ENCODE measurements around the gene PIP5K1B.

The PIP5K1B gene

DNA sequence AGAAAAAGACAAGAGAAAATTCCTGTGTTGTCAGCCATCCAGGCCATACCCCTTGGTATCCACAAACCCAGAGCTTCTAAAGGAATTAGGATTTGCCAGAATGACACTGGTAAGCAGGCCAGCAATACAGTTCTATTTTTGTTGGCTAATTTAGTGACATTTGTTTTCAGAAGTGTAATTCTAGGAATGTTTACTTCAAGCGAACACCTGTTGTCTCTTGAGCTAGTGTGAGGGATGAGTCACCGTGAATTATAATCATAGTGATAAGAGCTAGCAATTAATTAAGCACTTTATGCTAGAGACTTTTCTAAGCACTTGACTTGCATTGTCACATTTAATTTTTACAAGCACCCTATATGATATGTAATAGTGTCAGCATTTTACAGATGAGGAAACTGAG is 209.7 kb downstream of the PIP5K1B start:
- no peak for DNase-seq (ENCODE audit: low spot score)

DNA sequence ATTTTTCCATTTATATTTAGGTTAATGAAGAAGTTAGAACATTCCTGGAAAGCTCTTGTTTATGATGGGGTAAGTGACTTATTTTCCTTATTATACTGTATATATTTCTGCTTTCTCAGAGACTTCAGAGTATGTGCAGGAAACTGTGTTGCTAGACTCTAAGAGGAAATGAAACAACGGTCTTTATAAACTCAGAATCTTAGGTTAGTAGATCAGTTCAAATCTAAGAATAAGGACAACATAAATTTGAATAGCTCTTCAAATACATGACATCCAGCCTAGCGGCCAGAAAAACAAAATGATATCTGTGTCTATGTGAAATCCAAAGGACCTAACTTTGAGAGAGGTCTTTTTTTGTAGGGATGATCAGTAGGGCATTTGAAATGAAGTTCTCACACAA is 214.6 kb downstream of the PIP5K1B start:
- DNase-seq (ENCODE audit: low spot score): no peak

DNA sequence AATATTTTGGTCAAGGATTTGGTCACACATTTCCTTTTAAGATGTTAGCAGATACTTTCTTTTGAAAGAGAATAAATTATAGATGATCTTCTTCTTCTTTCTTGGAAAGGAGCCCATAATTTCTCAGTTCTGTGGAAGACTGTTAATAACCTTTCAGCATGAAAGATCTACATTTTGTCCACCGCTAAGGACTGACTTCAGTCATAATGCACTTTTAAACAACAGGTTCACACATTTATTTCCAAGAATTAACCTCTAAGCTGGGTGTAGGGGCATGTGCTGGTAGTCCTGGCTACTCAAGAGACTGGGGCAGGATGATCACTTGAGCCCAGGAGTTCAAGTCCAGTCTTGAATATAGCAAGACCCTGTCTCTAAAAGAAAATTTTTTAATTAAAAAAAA is 215.9 kb downstream of the PIP5K1B start:
- DNase-seq (ENCODE audit: low spot score): no peak

DNA sequence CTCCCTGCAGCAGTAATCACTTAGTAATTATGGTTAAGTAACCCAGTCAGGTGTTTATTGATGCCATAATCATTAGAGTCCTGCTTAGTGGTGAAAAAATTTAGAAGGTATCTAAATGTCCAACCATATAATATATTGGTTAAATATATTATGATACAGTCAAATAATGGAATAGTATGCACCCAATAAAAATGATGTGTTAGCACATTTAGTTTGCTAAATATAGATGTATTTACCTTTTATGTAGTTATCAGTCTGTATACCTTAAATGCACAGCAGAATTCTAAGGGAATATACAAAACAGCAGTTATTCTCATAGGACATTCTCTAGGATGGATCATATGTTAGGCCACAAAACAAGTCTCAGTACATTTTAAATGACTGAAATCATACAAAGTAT is 218.4 kb downstream of the PIP5K1B start:
- no peak for DNase-seq (ENCODE audit: low spot score)

DNA sequence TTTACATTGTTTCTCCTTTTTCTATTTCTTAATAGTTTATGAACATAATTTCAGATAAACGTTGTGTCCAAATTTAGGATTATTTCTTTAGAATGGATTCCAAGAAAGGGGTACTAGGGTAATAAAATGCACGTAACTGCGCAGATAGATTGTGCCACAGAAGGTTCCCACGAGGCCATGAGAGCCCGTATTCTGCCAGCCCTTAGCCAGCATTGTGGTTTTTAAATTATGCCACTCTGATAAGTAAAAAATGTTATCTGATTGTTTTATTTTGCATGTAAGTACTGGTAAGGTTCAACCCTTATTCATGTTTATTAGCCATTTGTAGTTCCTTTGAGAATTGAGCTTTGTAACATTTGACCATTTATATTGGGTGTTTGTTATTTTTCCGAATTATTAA is 220.1 kb downstream of the PIP5K1B start:
- no peak for DNase-seq (ENCODE audit: low spot score)

DNA sequence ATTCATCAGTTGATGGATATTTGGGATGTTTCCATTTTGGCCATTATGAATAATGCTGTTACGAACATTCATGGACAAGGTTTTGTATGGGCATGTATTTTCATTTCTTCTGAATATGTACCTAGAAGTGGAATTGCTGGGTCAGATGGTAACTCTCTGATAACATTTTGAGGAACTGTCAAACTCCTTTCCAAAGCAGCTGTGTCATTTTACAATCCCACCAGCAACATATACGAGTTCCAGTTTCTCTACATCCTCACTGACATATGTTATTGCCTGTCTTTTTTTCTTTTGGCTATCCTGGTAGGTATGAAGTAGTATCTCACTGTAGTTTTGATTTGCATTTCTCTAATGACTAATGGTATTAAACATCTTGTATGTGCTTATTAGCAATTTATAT is 222.1 kb downstream of the PIP5K1B start:
- DNase-seq (ENCODE audit: low spot score): no peak

DNA sequence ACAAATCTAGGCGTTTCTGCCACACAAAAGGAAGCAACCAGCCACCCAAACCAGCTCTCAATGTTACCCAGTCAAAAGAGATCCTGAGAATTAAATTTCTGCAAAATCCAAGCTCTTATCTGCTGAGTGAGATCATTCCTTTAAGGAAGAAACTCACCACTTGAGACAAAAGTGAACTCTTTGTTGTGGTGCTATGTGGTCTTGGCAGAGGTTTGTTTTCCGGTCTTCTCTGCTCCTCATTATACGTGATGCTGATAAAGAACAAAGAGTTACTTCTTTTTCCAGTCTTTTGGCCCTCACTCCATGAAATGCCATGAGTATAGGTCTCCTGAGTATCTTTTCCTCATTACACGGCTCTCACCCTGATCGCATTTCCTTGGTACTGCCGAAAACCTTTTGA is 226.8 kb downstream of the PIP5K1B start:
- no peak for DNase-seq (ENCODE audit: low spot score)

DNA sequence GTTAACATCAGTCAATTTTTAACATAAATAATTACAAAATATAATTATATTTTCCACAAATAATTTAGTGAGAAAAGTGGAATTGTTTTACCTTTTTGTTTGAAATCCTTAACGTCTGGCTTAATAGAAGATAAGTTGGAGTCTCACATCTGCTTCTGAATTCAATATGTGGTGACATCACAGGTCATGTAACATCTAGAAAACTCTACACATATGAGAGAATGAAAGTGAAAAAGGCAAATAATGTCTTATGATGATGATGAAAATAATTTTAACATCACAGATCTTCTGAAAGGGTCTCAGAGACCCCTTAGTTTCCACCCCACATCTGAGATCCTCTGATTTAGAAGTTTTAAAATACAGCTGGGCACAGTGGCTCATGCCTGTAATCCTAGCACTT is 227.4 kb downstream of the PIP5K1B start:
- no peak for DNase-seq (ENCODE audit: low spot score)

DNA sequence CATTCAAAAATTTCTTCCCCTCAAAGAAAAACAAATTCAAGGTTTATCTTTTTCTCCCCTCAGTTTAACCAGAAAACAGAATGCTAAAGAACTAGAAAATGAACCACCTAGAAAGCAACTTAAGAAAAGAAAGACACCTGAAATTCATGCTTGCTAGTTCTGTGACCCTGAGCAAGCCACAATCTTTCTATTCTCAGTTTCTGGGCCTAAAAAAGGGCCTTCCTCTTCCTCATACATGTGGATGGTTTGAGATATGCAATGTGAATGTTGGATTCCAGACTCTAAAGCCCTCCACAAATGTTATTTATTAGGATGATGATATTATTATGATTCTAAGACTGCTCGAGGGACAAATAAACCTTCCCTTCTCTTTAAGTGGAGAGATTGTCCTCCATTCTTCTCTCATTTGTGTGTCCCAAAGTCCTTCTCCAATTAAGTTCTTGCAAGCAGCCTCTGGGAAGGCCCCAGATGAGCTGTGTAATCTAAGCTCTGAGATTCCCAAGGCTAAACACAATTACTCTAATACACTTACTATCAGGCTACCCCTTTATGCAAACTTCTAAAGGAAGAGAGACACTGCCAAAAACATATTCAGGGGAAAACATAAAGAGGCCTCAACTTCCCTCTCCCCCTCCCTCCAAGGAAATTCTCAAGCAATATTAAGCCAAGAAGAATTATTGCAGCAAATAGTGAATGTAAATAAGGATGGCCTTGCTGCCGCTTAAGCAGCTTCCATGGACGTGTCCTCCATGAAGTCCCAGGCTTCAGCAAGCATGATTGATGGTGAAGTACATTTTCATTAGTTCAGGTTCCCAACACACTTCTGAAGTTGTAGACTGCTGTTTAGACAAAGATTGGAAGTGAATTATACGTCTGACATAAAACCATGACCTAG is 228.6 kb downstream of the PIP5K1B start:
- no peak for DNase-seq (ENCODE audit: low spot score)

DNA sequence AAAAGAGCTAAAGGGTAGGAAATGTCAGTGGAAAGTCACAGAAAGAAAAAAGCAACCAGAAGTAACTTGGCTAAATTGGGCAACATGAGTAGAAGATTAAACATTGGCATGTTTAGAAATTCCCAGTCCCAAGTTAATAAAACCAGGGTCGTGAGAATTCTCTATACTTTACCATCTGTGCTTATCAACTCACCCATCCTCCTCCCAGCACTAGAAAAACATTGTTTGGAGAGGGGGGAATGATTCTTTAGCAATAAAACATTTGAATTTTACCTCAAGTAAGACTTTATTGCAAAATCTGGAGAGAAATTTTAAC is 229.2 kb downstream of the PIP5K1B start:
- no peak for DNase-seq (ENCODE audit: low spot score)

DNA sequence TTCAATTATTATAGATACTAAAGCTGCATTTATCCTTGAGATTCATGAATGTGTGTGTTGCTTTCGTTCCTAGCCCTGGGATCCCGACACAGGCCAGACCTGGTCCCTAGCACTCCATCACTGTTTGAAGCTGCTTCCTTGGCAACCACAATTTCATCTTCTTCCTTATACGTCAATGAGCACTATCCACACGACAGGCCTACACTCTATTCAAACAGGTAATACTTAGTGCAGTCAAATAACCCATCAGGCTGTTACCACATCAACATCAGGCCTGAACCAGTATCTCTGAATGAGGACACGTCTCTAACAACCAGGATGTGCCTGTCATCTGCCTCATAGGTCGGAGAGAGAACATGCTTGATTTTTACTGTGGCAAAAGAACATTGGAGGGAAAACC is 235.5 kb downstream of the PIP5K1B start:
- no peak for DNase-seq (ENCODE audit: low spot score)

DNA sequence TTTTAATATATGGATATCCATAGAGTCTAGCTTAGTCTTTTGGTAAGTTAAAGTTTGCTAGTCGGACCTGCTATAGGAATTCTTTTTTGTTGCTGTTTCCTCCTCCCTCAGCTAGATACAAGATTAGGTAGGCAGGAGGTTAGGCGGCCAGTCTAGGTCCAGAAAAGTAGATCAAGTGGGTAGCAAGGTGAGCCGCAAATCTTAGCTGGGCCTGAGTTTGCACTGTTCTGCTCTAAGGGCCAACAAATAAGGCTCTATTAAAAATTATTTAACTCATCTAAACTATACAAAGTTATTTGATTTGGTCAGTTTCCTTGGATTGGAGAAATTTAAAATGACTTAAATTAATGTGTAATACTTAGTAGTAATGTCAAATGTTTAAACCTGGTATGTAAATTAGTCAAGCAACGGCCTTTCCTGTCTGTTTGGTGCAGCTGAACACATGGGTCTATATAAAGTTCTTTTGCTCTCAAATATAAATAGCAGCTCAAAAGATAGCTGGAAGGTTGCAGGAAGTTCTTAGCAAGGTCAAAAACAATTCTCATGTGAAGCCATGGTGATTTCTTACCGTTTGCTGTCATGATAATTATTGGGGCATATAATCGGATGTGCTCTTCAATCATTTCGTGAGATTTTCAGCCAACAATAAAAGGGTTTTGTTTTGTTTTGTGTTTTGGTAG is 236.9 kb downstream of the PIP5K1B start:
- no peak for DNase-seq (ENCODE audit: low spot score)

DNA sequence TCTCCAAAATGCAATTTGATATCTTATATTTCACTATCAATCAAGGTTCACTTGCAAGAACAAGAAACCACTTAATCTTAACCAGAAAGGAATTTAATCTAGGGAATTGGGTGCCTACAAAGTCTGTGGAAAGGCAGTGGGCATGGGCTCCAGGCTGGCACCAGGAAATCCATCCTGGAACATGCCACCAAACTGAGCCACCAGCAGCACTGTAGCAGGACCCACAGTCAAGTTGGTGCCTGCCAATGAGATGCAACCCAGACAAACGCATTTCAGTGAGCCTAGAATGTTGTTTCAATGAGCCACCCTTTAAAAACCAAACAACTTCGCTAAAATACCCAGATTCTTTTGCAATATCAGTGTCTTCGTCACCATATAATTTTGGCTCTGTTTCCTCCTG is 237.8 kb downstream of the PIP5K1B start:
- DNase-seq (ENCODE audit: low spot score): no peak

DNA sequence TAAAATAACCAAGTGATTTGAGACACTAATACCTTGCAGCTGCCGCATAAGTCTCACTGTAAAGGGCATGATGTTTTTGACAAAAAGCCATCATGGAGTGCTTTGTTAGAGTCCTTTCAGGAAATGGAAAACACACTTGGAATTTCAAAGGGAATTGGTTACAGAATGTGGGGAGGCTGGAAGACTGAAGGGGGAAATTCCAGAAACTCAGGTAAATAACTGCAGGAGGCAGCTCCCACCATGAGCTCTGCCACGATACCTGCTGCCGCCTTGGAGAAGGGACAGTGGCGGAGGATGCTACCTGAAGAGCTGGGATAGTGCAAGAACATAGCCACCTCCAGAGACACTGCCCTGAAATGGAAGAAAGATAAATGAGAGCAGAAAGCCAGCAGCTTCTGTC is 242.0 kb downstream of the PIP5K1B start:
- DNase-seq (ENCODE audit: low spot score): no peak

DNA sequence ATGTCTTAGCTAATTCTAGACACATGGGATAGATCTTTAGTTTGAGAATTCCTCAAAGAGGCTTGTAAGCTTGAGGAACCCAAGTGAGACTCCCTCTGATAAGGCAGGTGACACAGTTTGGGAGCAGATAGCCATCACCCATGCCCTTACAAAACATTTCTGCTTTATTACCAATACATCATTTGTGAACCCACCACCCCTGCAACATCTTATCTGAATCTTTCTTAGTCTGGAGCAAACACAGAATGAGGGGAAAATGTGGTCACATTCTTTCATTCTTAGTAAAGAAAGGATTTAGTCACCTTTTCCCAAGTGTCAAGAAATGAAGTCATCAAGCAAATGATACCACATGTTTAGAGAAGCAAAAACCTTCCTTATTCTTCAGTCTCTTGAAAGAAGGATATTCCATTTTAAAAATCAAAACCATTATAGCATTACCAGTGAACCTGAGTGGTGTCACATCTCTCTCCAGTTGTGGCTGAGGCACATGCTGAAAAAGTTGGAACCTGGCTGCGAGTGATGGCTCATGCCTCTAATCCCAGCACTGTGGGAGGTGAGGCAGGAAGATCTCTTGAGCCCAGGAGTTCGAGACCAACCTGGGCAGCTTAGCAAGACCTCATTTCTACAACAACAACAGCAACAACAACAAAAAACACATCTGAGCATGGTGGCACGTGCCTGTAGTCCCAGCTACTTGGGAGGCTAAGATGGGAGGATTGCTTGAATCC is 243.0 kb downstream of the PIP5K1B start:
- no peak for DNase-seq (ENCODE audit: low spot score)

DNA sequence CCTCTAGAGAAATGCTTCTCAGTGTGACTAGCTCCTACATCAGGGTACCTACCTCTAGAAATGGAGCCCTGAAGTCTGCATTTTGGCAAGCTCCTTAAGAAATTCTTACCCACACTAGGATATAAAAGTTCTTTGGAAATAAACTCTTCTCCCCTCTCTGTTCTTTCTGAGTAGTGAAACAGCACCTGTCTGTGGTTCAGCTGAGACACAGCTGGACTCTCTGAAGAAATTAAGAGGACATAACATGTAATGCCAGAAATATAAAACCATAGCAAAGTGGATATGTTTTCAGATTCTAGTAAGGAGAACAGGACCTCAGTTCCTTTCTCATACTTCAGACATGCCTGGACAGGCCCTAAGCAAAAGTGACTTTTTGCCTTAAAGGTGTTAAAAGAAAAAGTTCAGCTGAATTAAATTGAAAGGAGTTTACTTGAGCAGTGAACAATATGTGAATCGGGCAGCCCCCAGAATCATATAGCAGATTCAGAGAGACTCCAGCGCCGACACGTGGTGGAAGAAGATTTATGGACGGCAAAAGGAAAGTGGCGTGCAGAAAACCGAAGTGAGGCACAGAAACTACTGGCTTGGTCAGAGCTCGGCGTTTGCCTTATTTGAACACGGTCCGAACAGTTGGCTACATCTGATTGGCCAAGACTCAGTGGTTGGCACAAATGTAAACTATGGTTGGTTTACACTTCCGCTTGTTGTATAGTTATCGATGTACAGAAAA is 244.4 kb downstream of the PIP5K1B start:
- DNase-seq (ENCODE audit: low spot score): no peak

DNA sequence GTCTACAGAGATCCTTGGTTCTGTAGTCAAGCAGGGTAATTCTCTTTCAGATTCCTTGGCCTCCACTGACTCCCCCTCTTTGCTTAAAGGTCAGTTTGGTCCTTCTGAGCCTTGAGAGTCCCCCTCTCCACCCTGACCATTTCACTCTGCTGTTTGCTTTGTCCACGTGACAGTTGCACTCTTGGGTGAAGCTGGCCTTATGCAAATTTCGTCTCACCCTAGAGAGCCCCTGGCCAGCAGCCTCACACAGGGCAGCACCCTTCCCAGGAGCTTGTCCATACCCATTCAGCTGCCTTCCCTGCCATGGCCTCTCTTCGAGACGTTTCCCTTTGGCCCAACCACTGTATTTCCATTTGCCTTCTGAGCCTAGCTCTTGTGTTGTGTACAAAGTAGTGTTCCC is 245.1 kb downstream of the PIP5K1B start:
- DNase-seq (ENCODE audit: low spot score): no peak

DNA sequence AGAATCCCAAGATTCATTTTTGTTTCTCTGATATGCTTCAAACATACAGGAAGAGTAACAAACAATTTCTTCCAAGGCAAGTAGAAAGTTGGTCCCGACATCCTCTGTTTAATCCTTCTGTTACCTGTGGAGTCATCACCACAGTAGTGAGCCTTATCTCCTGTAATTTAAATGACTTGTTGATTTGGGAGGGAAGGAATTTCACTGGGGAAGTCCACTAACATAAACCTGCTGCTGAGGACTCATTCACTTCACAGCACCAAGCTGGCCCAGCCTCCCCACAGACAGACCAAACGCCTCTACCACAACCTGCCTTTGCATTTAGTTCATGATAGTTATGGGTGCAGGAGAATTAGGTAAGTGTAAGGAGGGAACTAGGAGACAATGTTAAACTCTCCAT is 245.6 kb downstream of the PIP5K1B start:
- no peak for DNase-seq (ENCODE audit: low spot score)

DNA sequence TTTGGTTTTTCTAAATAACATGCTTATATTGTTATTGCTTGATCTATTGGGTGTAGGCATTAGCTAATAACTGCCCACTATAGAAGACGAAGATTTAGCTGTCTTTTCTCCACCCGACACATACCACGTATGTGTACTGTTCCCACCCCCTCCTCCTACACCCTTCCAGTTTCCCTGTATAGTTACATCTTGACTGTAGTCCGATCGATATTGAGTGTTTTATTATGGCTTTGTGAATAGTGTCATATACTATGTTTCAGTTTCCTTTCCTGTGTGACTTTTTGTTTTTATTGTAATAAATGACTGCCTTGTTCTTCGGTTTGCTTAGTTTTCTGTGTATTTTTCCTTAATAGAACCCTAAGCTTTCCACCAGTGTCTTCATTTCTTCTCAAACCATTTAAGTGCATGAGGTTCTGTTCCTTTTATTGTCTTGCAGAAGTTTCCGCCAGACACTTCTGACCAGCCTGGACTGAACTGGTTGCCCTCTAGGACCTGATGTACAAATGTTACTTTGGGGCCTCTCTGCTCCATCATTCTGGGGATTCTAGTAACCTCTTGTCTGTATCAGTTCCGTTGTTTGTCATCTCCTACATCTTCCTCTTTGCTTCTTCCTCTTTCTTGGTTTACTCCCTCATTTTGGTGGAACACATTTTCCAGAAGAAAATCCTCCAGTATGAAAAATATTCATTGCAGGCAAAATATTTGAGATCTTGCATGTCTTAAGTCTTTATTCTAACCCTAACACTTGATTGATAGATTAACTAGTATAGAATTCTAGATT is 247.0 kb downstream of the PIP5K1B start:
- no peak for DNase-seq (ENCODE audit: low spot score)

DNA sequence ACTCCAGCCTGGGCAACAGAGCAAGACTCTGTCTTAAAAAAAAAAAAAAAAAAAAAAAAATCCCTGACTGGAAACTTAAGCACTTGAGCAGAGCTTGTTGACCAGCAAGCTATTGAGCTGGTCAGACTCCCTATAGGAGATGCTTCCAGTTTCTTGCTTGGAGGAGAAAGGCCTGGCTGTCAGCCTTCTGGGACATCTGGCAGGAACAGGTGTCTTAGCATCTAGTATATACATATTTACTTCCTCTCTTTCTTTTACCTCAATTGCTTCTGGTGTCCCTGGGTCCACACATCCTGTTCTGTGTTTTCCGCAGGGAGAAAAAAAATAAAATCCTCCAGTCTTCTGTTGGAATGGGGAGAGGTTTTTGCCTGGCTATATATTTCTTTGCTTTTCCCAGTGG is 248.7 kb downstream of the PIP5K1B start:
- DNase-seq (ENCODE audit: low spot score): peak; percentile 55

DNA sequence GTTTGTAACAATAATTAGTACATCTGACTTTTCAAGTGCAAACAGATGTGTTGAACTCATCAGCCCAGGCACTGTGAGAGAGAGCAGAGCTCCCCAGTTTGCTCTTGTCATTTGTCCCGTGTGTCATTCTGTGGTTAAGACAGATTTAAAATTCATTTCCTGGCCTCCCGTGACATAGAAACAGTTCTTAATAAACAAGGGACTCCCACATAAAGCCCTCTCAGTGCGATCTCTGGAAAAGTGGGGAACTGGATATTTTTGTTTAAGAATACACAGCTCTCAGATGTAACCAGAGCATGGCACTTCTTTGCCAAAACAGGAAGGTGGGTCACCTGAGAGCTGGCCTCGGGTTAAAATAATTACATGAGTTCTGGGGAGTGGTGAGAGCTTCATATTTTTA is 250.3 kb downstream of the PIP5K1B start:
- DNase-seq (ENCODE audit: low spot score): no peak

DNA sequence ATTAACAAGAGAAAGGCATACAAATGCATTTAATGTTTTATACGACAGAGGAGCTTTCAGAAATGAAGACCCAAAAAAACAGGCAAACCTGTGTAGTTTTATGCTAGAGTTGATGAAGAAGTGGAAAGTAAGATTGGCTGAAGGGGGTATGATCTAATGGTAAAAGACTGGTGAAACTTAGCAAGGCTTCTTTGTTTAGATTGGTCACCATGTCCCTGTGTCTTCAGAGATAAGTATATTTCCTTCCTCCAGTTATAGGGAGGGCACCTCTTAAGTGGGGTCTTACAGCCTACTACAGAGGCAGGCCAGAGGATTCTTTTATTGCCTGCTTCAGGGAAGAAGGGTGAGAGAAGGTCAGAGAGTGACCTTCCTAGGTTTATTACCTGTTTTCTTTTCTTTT is 252.4 kb downstream of the PIP5K1B start:
- no peak for DNase-seq (ENCODE audit: low spot score)
